ENCODE measurements around the gene GET4. TPM values are rescaled to one million over a fixed set of nuclear protein-coding genes. Genes with fewer than 3 reads are reported as not detected.

The GET4 gene
- polyA plus RNA-seq, 3 donors = 20.1 to 36.8 (median 25.5) TPM

DNA sequence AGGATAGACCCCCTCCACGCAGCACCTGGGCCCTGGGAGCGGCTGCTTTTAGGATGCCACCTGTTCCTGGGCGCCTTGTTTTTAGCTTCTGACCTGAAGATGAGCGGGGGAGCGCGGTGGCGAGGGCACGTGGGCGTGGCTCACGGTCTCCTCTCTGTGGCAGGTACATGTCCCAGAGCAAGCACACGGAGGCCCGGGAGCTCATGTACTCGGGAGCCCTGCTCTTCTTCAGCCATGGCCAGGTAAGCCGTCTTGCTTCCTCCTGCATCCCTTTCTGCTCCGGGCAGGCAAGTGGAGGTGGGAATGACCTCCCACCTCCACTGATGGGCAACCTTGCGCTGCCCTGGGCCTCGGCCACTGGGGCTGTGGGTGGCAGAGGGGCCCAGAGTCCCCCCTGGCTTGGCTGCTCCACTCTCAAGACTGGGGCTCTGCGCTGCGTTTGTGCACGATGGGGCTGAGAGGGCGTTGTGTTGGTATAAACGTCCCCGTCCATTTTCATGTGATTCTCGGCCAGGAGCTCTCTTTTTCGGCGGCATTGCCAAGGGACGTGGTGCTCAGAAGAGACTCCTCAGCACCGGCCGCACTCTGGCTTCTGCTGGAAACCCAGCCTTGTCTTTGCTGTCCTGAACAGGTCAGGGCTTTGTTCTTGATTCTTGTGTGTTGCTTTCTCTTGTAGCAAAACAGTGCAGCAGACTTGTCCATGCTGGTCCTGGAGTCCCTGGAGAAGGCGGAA, 9.7 kb downstream of the GET4 start:
- Histone ChIP-seq H3K27ac (ENCODE audit: low read depth in 1 of 2, low read length in 2 of 2) (no peak overlapping the region), H3K36me3 (replicated peaks in 1 of 2; ENCODE audit: control insufficient read depth in 1 of 2, insufficient read depth in 2 of 2, low read length in 2 of 2) (peaks cover 43 to 47% of the 10 kb centered on the region in 2 donors), H2AFZ (ENCODE audit: insufficient read depth, low read depth, low read length, poor library complexity, severe bottlenecking) (no peak overlapping the region), H3K79me2 (ENCODE audit: insufficient read depth, low read length) (peaks cover 74% of the 10 kb centered on the region), H3K4me2 (replicated peaks; ENCODE audit: extremely low read depth, low read length, poor library complexity, severe bottlenecking) (no peak overlapping the region), H3K9ac (ENCODE audit: insufficient read depth, low read length, poor library complexity, severe bottlenecking) (no peak overlapping the region), H4K20me1 (ENCODE audit: insufficient read depth, low read length) (peaks cover 97% of the 10 kb centered on the region), H3K27me3 (ENCODE audit: control insufficient read depth in 2 of 2, insufficient read depth in 2 of 2, low read length in 2 of 2) (no peaks in the 10 kb centered on the region), H3K4me1 (ENCODE audit: control insufficient read depth in 1 of 2, insufficient read depth in 2 of 2, low read length in 2 of 2) (no peaks in the 10 kb centered on the region), H3K9me3 (replicated peaks in 1 of 2; ENCODE audit: control insufficient read depth in 1 of 2, insufficient read depth in 1 of 2, low read length in 2 of 2) (no peaks in the 10 kb centered on the region), H3K4me3 (replicated peaks in 1 of 3; ENCODE audit: low read depth in 2 of 3, low read length in 3 of 3) (no peak overlapping the region)
- peak overlapping the region in 2 of 7 donors; percentile 17 to 33 for H3K27ac Mint-ChIP-seq
- no peak for TF ChIP-seq CTCF (IDR thresholded peaks at IDR 0.05)
- no peak overlapping the region for H3K4me3 Mint-ChIP-seq
- H3K36me3 Mint-ChIP-seq = peaks cover 30 to 54% of the 10 kb centered on the region in 2 donors
- DNase-seq = no peak
- intact Hi-C loops (cut with micrococcal nuclease) = loop anchor here in 1 of 2 donors (10.0 kb wide), 1 partner anchor 269 kb away; no protein-coding TSS in a partner anchor
- peaks cover 0 to 4% (median 0%) of the 10 kb centered on the region in 7 donors for H3K9me3 Mint-ChIP-seq
- 91% methylated on average over 28 of the region's 30 CpGs for WGBS (ENCODE audit: insufficient coverage)
- H3K27me3 Mint-ChIP-seq (ENCODE audit: low read depth in 3 of 3) = no peaks in the 10 kb centered on the region
- H3K4me1 Mint-ChIP-seq = peaks cover 2% of the 10 kb centered on the region

DNA sequence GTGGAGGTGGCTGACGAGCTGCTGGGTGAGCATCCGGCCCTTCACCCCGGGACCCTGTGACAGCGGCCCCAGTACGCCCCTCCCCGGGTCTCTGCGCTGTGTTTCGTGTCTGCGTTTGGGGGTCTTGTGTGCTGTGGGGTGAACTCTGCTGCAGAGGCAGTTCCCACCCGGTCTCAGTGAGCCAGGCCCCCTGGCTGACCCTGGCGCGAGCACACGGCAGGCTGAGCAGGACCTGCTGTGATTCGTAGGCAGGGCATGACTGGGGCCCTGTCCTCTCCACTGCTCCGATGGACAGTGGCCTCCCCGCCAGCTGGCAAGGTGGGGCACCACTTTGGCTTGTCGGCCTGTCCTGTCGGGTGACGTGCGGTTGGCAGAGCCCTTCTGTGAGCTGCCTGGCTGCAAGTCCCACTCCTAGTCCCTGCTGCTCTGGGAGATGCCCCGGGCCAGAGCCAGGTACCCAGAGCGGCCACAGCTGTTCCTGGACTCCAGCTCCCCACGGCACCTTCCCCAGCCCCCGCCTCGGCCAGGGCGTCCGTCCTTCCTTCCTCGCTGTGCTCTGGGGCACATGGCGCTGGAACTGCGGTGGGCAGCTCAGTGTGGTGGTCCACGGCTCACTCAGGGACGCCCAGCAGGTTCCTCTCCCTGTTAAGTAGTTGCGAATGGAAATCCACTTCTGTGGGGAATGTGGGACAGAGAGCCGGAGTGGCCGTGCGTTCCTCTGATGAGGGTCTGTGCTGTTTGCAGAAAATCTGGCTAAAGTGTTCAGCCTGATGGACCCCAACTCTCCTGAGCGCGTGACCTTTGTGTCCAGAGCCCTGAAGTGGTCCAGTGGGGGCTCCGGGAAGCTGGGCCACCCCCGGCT, 10.5 kb downstream of the GET4 start:
- intact Hi-C loops (cut with micrococcal nuclease) = loop anchor here in 1 of 2 donors (10.0 kb wide), 1 partner anchor 268 kb away; no protein-coding TSS in a partner anchor
- Mint-ChIP-seq H3K9me3 (peaks cover 0 to 2% (median 0%) of the 10 kb centered on the region in 7 donors), H3K36me3 (peaks cover 34 to 62% of the 10 kb centered on the region in 2 donors), H3K4me3 (no peak overlapping the region), H3K27ac (peak overlapping the region in 1 of 7 donors; percentile 41), H3K4me1 (peaks cover 2% of the 10 kb centered on the region), H3K27me3 (ENCODE audit: low read depth in 3 of 3) (no peaks in the 10 kb centered on the region)
- H3K27ac ChIP-seq (ENCODE audit: low read depth in 1 of 2, low read length in 2 of 2) = no peak overlapping the region
- 97% methylated on average over 36 of the region's 40 CpGs for WGBS (ENCODE audit: insufficient coverage)
- H3K9ac ChIP-seq (ENCODE audit: insufficient read depth, low read length, poor library complexity, severe bottlenecking) = no peak overlapping the region
- H3K4me1 ChIP-seq (ENCODE audit: control insufficient read depth in 1 of 2, insufficient read depth in 2 of 2, low read length in 2 of 2) = no peaks in the 10 kb centered on the region
- H3K79me2 ChIP-seq (ENCODE audit: insufficient read depth, low read length) = peaks cover 66% of the 10 kb centered on the region
- no peaks in the 10 kb centered on the region for H3K9me3 ChIP-seq (replicated peaks in 1 of 2; ENCODE audit: control insufficient read depth in 1 of 2, insufficient read depth in 1 of 2, low read length in 2 of 2)
- H3K27me3 ChIP-seq (ENCODE audit: control insufficient read depth in 2 of 2, insufficient read depth in 2 of 2, low read length in 2 of 2) = no peaks in the 10 kb centered on the region
- no peak for TF ChIP-seq CTCF (IDR thresholded peaks at IDR 0.05)
- no peak overlapping the region for H3K4me2 ChIP-seq (replicated peaks; ENCODE audit: extremely low read depth, low read length, poor library complexity, severe bottlenecking)
- DNase-seq = no peak
- H4K20me1 ChIP-seq (ENCODE audit: insufficient read depth, low read length) = peaks cover 97% of the 10 kb centered on the region
- H3K36me3 ChIP-seq (replicated peaks in 1 of 2; ENCODE audit: control insufficient read depth in 1 of 2, insufficient read depth in 2 of 2, low read length in 2 of 2) = peaks cover 50 to 53% of the 10 kb centered on the region in 2 donors
- H3K4me3 ChIP-seq (replicated peaks in 1 of 3; ENCODE audit: low read depth in 2 of 3, low read length in 3 of 3) = no peak overlapping the region
- H2AFZ ChIP-seq (ENCODE audit: insufficient read depth, low read depth, low read length, poor library complexity, severe bottlenecking) = no peak overlapping the region
